Epithelial cell of proximal tubule (primary cell): ENCODE measurements around the gene SV2A. TPM values are rescaled to one million over a fixed set of nuclear protein-coding genes. Genes with fewer than 3 reads are reported as not detected.

ENCODE experiments used
- DNase-seq: peaks from one replicate; pipeline ENCODE4 v3.0.0-alpha.2; 2011; ENCODE audit warnings: low read depth
- H3K4me3 ChIP-seq: 2 replicates; pipeline ENCODE4 v1.5.1; 2011; ENCODE audit warnings: low read depth, mild to moderate bottlenecking, low read length
- total RNA-seq: library from RNA; depleted of rRNA; stranded (reverse); fragments of >200 nt; gene quantifications from 2 replicates; pipeline ENCODE4 v1.2.3, GENCODE V29; 2015
- TF ChIP-seq, protein P1 (sequence below): conservative IDR thresholded peaks from 2 replicates; pipeline ENCODE4 v1.5.1; 2012; ENCODE audit warnings: low read depth, mild to moderate bottlenecking, low read length

SV2A gene
- total RNA-seq, 1 donor from 2014 or later = 2.9 TPM

DNA sequence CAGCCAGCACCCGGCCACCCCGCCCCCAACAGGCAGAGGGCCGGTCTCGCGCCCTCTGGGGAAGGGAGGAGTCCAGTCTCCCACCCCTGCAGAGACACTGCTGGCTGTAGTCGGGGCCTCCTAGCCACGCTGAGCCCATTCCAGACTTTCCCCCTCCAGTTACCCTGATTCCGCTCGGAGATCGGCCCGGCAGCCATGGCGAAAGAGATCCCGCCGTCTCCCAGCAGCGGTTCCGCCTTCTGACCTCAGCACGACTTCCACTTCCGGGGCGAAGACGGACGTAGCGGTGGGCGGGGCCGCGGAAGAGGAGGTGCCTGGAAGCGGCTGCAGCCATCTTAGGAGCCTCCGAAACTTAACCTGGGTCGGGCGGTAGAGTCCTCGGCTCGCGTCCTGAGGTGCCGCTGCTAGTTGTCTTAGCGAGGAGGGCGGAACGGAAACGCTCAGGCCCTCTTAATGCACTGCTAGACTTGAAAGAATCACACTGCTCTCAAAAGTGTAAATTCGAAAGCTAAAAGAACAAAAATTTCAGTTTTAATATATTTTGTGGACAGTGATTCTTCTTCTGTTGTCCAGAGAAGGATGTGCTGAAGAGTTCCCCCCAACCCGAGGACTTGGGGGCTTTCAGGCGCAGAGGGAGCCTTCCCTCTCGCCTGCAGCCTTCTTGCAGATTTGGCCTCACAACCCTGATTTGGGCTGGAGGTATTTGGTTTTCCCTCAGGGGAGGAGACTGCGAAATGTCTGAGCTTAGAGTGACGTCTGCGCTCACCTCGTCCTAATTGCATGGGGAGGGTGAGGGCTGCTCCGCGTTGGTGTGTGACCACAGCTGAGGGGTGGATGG is 10.1 kb upstream of the SV2A start, which contains the start of gene SF3B4:
Gene SF3B4, minus strand, starts transcription at position 241 of the 838 bp plus-strand sequence. Its CDS starts 44 bp downstream, at position 197.
- TF ChIP-seq, protein P1, sequence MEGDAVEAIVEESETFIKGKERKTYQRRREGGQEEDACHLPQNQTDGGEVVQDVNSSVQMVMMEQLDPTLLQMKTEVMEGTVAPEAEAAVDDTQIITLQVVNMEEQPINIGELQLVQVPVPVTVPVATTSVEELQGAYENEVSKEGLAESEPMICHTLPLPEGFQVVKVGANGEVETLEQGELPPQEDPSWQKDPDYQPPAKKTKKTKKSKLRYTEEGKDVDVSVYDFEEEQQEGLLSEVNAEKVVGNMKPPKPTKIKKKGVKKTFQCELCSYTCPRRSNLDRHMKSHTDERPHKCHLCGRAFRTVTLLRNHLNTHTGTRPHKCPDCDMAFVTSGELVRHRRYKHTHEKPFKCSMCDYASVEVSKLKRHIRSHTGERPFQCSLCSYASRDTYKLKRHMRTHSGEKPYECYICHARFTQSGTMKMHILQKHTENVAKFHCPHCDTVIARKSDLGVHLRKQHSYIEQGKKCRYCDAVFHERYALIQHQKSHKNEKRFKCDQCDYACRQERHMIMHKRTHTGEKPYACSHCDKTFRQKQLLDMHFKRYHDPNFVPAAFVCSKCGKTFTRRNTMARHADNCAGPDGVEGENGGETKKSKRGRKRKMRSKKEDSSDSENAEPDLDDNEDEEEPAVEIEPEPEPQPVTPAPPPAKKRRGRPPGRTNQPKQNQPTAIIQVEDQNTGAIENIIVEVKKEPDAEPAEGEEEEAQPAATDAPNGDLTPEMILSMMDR = no peak

DNA sequence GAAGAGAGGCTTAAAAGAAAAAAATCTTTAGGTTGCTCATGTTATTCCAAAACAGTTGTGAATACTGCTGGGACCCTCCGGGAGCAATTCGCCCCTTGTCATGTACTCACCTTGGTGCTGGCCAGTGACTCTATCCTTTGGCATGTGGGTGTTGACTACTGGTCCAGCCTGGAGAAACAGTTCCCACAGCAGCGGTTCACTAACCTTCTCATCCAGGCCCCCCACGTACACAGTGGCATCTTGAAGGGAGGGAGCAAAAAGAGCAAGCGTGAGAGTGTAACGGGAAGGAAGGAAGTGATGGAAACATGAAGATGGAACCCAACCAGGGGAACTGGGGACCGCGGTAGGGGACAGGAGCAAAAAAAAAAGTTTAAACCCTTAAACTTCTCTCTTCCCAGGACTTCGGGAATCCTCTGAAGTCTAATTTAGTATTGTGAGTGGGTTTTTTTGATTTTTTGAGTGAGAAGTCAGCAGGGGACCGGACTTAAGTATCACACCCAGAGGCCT is 9.5 kb upstream of the SV2A start:
- DNase-seq = no peak
- TF ChIP-seq, protein P1 = no peak
- peak overlapping the region; percentile 80 for H3K4me3 ChIP-seq

More for the DNA sequence above, 10.1 kb upstream of the SV2A start, which contains the start of gene SF3B4:
- no peak for DNase-seq
- H3K4me3 ChIP-seq = peak within 1 kb of the TSS; percentile 80

DNA sequence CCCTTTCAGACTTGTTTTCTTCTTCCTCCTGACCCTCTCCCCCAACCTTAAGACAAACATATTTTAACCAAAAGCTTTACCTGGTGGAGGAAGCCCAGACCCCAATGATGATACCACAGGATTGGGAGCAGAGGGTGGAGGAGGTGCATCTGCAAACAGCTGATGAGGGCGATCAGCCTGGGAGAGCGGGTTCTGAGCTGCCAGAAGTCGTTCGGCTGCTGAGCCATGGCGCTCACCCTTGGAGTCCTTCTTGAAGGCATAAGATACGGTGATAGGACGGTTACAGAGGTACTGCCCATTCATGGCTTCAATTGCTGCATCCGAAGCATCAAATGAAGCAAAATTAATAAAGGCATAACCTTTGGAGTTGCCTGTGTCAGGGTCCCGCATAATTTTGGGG is 8.7 kb upstream of the SV2A start:
- TF ChIP-seq, protein P1 = no peak
- peak overlapping the region; percentile 80 for H3K4me3 ChIP-seq
- DNase-seq = no peak

DNA sequence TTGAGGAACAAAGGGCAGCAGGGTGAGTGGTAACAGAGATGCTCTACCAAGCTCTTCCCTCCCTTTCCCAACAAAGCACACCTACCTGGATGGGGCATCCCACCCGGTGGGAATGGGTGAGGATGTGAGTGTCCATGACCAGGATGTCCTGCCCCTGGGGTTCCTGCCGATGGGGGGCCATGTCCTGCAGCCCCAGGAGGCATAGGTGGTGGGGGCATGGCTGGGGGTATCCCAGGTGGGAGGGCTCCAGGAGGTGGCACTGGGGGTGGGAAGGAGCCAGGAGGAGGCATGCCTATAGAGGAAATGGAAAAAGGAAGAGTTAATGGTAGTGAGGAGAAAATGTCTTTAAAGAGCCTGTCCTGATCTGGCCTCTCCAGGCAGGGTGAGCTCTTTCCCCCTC is 8.1 kb upstream of the SV2A start:
- TF ChIP-seq, protein P1 = no peak
- H3K4me3 ChIP-seq = no peak overlapping the region
- DNase-seq = no peak

DNA sequence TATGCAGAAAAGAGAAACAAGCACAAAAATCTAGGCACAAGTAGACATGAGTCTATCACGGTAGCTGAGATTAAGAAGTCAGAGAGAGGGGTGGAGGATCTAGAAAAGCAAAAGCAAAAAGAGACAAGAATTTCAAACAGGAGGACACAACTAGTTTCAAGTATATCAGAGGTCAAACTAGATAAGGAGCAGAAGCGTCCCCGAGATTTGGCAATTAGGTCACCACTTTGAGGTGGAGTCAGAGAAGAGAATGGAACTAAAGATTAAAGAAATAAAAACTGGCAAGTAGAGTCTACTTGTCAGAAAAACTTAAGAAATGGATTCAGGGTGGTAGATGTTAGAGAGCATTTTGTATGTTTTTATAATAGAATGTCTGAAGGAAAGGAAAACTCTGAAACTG is 7.7 kb upstream of the SV2A start:
- DNase-seq = no peak
- TF ChIP-seq, protein P1 = no peak
- H3K4me3 ChIP-seq = no peak overlapping the region

DNA sequence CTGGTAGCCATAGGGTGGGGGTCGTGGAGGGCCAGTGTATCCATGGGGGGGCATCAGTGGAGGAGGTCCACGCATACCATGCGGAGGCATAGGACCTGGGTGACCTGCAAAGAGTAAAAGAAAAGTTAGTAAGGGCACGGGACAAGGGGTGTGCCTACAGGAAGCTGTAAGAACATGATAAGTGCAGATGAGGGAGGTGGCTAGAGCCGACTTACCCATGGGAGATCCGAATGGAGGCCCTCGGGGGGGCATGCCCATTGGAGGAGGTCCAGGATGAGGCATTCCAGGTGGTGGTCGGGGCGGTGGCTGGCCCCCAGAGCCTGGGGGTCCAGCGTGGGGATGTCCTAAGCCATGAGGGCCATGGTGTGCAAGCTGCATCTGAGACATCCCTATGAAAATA is 6.0 kb upstream of the SV2A start:
- DNase-seq = no peak
- TF ChIP-seq, protein P1 = no peak
- no peak overlapping the region for H3K4me3 ChIP-seq
